ENCODE results near the gene ROR2. TPM values are rescaled to one million over a fixed set of nuclear protein-coding genes. Genes with fewer than 3 reads are reported as not detected.

The ROR2 gene
- total and polyA plus RNA-seq, 2 of the 8 experiments (the other 6 are each of a cell fraction or from before 2014, with no cell fraction given), result 2.7 to 4.3 TPM

GRCh38 chr9:91900055-91900796 is 49.8 kb downstream of the ROR2 start:
- Histone ChIP-seq H4K20me1 (replicated peaks in 1 of 2; ENCODE audit: control insufficient read depth in 1 of 2, insufficient read depth in 2 of 2, low read length in 2 of 2) (peaks cover 0 to 11% of the 10 kb centered on the region in 2 experiments), H4K91ac (replicated peaks; ENCODE audit: insufficient read length, low read length) (no peak overlapping the region), H3K4me3 (ENCODE audit: extremely low read depth in 1 of 4, insufficient read depth in 2 of 4, low read depth in 3 of 4, low read length in 4 of 4) (no peak overlapping the region), H2BK15ac (ENCODE audit: low read length) (no peak overlapping the region), H4K8ac (ENCODE audit: extremely low read depth, insufficient read depth, low read length) (no peak overlapping the region; the same call in 1 of the 2 replicates), H2BK12ac (ENCODE audit: low read depth, low read length) (no peak overlapping the region; the same call in 1 of the 2 replicates), H3K79me2 (ENCODE audit: control insufficient read depth in 1 of 2, insufficient read depth in 2 of 2, low read length in 2 of 2) (peaks cover 0 to 5% of the 10 kb centered on the region in 2 experiments; a peak in 1 of 4 replicates), H3K27me3 (replicated peaks in 1 of 4; ENCODE audit: control insufficient read depth in 3 of 4, extremely low read depth in 1 of 4, insufficient read depth in 3 of 4, low read length in 3 of 4) (peaks cover 0 to 3% (median 0%) of the 10 kb centered on the region in 4 experiments; a peak in 3 of 7 replicates), H3K56ac (replicated peaks; ENCODE audit: insufficient read length, low read depth, low read length) (no peak overlapping the region), H3K36me3 (ENCODE audit: control insufficient read depth in 2 of 4, insufficient read depth in 4 of 4, low read length in 3 of 4) (no peaks in the 10 kb centered on the region; a peak in 1 of 8 replicates), H3K9ac (replicated peaks in 1 of 4; ENCODE audit: extremely low read depth in 1 of 4, low read depth in 3 of 4, low read length in 3 of 4) (no peak overlapping the region), H3K23ac (ENCODE audit: insufficient read length) (no peak overlapping the region), H3K14ac (ENCODE audit: insufficient read length) (no peak overlapping the region), H3K4ac (replicated peaks; ENCODE audit: insufficient read length, low read depth, low read length) (no peak overlapping the region), H2AFZ (ENCODE audit: low read length) (no peak overlapping the region), H3K27ac (ENCODE audit: low read depth, low read length) (no peak overlapping the region), H2AK5ac (ENCODE audit: low read depth, low read length) (no peak overlapping the region), H2BK20ac (ENCODE audit: low read length) (no peak overlapping the region), H3K18ac (ENCODE audit: extremely low read depth, low read length) (0 out of 2 replicates have a peak overlapping the region, but pooled peaks have one; percentile 22), H3K9me3 (ENCODE audit: insufficient read depth in 2 of 2, low read depth in 1 of 2, low read length in 1 of 2) (no peaks in the 10 kb centered on the region), H2BK5ac (ENCODE audit: low read depth, low read length) (no peak overlapping the region), H3K79me1 (ENCODE audit: low read depth, low read length) (peaks cover 5% of the 10 kb centered on the region), H3K4me2 (ENCODE audit: insufficient read depth in 1 of 2, low read depth in 2 of 2, low read length in 2 of 2) (no peak overlapping the region), H4K5ac (ENCODE audit: insufficient read length, low read depth, low read length) (no peak overlapping the region), H2BK120ac (replicated peaks; ENCODE audit: low read depth, low read length) (no peak overlapping the region), H3K4me1 (replicated peaks in 1 of 4; ENCODE audit: control insufficient read depth in 3 of 4, insufficient read depth in 4 of 4, low read length in 3 of 4) (peaks cover 0 to 14% (median 8%) of the 10 kb centered on the region in 4 experiments), H3K23me2 (ENCODE audit: low read depth, low read length) (peaks cover 8% of the 10 kb centered on the region)
- FAIRE-seq (no peak), DNase-seq (ENCODE audit: low read depth in 1 of 2, low spot score in 2 of 2) (no peak)
- WGBS, 2 experiments (ENCODE audit: extremely low coverage in 1 of 2, insufficient coverage in 1 of 2, insufficient read length in 1 of 2, insufficient replicate concordance in 2 of 2, low coverage in 1 of 2, low lambda C conversion rate in 2 of 2, missing lambda C conversion rate in 1 of 2), result 87% methylated on average over 32 of the region's 32 CpGs; no CpG with 5 or more reads in 1 of the 2 experiments
- POLR2A ChIA-PET (ENCODE audit: partially characterized antibody), result no interaction called here
- CTCF ChIA-PET (ENCODE audit: partially characterized antibody), result interaction anchor here (0.9 to 1.2 kb wide), 2 partner anchors 11 to 137 kb away, joined by 3 read pairs; no protein-coding TSS in a partner anchor
- TF ChIP-seq RAD21 (IDR thresholded peaks at IDR 0.05 in 1 of 2, conservative IDR thresholded peaks at IDR 0.05 in 1 of 2; ENCODE audit: low read depth in 2 of 2, low read length in 2 of 2) (no peak), YY1 (IDR thresholded peaks at IDR 0.05; ENCODE audit: low read depth, low read length) (no peak), BRCA1 (IDR thresholded peaks at IDR 0.05; ENCODE audit: low read depth, low read length) (no peak), CBX8 (IDR thresholded peaks at IDR 0.05; ENCODE audit: borderline replicate concordance, low read depth, low read length) (no peak), E2F6 (IDR thresholded peaks at IDR 0.05) (peak; percentile 96), PHF8 (conservative IDR thresholded peaks at IDR 0.05; ENCODE audit: low read depth, low read length) (no peak), MAFK (IDR thresholded peaks at IDR 0.05; ENCODE audit: low read depth, low read length) (no peak), MAX (IDR thresholded peaks at IDR 0.05) (peak; percentile 81)

All from H1 (cell line).